Measurements from ENCODE around the gene NXPH3. TPM values are rescaled to one million over a fixed set of nuclear protein-coding genes. Genes with fewer than 3 reads are reported as not detected.

Gene NXPH3
- polyA plus RNA-seq, 1 of the 3 experiments (the other 2 are of a cell fraction) = 0.30 TPM

Other genes starting within 250 kb of the NXPH3 start
- 5.1 and 6.5 TPM in 2 replicates for gene ZNF652, start 213.6 kb upstream of the NXPH3 start, polyA plus RNA-seq (2012; rRNA removed)
- 379 and 477 TPM in 2 replicates for gene PHB1, start 161.0 kb upstream of the NXPH3 start, polyA plus RNA-seq (2012; rRNA removed)
- gene NGFR, start 80.6 kb upstream of the NXPH3 start, polyA plus RNA-seq (2012; rRNA removed) = 0.44 and 0.76 TPM in 2 replicates
- 43.5 and 54.0 TPM in 2 replicates for gene SPOP, start 102.2 kb downstream of the NXPH3 start, polyA plus RNA-seq (2012; rRNA removed)
- 89.8 and 109 TPM in 2 replicates for gene SLC35B1, start 132.1 kb downstream of the NXPH3 start, polyA plus RNA-seq (2012; rRNA removed)
- gene FAM117A, start 188.3 kb downstream of the NXPH3 start, polyA plus RNA-seq (2012; rRNA removed) = 7.8 and 9.0 TPM in 2 replicates
- 18.5 and 20.2 TPM in 2 replicates for gene KAT7, start 212.8 kb downstream of the NXPH3 start, polyA plus RNA-seq (2012; rRNA removed)

Data from SK-N-SH (cell line).